NCI-H146 treated with DMSO at 0.1 percent for 48 hours (cell line): Measurements from ENCODE around the gene ATP2B1.
"Not testable (repeated sequence)": the region's sequence is repeated elsewhere in the genome, so short reads cannot be mapped to it uniquely, and the experiment has no call there.

Source experiments
- DNase-seq: peaks from one replicate; lab custom pipeline; 2025; ENCODE audit not compliant: unreplicated experiment; lab: John Stamatoyannopoulos, UW

Gene ATP2B1

DNA sequence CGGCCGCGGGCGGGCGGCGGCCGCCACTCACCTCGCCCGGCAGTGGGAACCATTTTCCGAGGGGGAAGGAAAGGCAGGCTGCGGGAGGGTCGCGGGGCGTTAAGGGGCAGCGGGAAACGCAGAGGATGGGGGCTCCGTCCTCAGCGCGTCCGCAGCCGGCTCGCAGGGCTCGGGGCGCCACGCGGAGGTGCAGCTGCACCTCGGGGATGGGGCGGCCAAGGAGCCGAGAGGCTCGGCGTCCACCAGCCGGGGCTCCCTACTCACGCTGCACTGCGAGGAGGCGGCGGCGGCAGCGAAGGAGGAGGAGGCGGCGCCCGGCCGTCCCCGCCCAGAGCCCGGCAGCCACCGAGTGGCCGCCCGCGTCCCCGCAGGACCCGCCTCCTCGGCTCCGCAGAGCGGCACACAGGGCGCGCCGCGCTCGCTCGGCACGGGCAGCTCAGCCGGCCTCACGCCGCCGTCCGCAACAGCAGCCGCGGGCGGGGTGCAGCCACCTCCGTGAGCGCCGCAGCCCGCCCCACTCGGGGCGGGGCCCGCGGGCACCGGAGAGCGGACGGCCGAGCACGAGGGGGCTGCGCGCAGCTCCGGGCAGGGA is at the start of gene ATP2B1:
ATP2B1 (minus strand) TSS at position 274 of the 592 bp plus-strand sequence. CDS start 52,952 bp downstream, outside the sequence.
- peak; percentile 74 for DNase-seq

DNA sequence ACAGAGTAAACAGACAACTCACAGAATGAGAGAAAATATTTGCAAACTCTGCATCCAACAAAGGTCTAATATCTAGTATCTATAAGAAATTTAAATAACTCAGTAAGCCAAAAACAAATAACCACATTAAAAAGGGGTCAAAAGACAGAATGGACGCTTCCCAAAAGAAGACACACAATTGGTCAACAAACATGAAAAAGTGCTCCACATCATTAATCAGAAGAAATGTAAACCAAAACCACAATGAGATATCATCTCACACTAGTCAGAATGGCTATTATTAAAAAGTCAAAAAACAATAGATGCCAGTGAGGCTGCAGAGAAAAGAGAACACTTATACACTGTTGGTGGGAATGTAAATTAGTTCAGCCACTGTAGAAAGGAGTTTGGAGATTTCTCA is 49.3 kb upstream of the ATP2B1 start:
- DNase-seq, result not testable (repeated sequence)

DNA sequence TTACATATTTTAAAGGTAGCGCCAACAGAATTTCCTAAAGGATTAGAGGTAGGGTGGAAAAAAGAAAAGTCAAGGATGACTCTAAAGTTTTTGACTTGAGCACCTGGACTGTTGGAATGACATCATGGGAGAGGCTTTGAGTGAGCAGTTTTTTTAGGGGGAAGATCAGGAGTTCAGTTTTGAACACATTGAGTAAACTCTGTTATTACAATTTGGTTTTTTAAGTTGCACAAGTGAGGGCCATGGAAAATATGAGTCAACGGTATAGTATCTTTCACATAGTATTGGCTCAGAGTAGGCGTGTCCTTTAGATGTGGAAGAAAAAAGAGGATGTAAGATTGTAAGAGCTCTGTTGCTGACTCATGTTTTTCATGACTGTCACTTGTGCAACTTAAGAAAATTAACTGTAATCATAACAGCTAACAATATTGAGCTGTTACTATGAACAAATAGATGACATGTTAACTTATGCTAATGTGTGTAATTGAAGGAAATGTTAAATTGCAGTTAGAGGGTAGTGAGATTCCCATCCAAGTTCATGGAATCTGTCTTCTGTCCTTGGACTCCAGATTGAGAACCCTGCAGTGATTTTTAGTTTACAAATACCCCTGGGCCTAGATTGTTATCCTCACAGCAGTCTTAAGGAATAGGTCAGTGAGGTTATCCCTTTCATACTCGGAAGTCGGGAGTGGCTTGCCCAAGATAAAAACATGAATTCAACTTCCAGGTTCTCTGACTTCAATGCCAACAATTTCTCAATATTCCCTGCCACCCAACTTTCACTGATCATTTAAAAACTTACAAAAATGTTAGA is 48.2 kb upstream of the ATP2B1 start:
- DNase-seq, result no peak

DNA sequence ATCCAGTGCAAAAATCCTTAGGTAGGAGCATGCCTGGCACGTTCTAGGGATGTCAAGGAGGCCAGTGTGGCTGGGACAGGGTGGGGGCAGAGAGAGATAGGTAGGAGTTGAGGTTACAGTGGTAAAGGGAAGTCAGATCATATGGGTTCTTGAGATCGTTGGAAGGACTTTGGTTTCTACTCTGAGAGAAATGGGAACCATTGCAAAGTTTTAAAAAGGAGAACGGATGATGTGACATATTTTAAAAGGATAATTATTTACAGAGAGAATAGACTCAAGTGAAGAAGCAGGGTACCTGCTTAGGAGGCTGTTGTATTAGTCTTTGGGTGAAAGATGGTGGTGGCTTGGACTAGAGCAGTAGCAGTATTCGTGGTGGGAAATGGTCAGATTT is 47.6 kb upstream of the ATP2B1 start:
- DNase-seq, result no peak

DNA sequence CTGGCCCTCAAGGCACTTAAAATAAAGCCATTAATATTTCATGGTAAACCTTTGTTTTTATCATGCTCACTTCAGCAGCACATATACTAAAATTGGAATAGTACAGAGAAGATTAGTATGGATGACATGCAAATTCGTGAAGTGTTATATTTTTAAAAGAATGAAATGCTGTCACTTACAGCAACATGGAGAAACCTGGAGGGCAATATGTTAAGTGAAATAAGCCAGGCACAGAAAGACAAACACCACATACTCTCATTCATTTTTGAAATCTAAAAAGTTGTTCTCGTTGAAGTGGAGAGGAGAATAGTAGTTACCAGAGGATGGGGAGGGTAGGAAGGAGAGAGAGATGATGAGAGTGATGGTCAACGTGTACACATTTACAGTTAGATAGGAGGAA is 45.4 kb upstream of the ATP2B1 start:
- no peak for DNase-seq

DNA sequence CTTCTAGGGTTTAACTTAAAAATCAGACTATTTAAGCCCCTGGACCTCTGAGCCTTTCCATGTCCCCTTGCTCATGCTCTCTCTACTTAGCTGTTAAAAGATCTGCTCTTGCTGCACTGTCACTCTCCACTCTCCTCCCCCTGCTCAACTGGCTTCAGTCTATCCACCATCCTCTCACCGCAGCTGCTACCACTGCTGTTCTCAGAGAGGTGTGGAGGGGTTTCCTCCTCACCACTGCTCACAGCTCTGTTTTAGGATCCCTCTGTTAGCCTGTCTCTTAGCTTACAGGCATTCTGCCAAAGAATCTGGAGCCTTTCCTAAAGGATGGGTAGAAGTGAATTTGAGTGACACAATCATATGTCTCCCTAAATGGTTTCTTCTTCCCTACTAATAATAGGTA is 43.7 kb upstream of the ATP2B1 start:
- DNase-seq, result no peak

DNA sequence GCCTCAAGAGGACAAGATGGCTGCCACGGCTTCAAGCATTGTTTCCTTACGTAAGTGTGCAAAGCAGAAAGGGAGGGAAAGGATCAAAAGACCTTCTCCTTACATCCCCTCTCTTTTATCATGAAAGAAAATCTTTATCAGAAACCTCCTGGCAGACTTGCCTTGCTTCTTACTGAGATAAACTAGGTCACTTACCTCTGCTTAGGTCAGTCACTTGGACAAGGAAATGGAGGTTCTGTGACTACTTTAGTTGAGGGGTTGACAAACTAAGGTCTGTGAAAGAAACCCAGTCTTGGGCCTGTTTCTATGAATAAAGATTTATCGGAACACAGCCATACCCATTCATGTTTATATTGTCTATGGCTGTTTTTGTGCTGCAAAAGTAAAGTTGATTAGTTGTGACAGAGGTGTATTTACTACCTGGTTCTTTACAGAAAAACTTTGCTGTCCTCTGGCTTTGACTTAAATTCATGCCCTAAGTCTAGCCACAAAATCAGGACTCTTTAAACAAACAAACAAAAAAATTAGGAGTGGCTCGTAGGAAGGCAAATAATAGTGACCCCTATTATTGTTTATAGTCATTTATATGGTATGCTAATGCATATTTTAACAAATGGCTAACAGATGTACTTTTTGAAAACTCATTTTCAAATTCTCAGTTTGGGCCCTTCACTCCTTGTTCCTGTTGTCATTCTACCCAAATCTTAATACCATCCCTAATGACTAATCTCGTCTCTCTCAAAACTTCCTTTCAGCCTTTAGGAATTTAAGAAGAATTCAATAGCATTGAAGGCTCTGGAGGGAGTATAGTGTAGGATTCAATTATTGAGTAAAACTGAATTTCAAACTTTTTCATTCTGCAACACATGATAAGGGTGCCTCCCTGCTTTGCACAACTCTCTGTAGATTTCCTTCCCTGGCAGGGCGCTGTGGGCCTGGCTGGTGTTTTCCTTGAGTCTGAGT is 42.0 kb upstream of the ATP2B1 start:
- DNase-seq, result no peak

DNA sequence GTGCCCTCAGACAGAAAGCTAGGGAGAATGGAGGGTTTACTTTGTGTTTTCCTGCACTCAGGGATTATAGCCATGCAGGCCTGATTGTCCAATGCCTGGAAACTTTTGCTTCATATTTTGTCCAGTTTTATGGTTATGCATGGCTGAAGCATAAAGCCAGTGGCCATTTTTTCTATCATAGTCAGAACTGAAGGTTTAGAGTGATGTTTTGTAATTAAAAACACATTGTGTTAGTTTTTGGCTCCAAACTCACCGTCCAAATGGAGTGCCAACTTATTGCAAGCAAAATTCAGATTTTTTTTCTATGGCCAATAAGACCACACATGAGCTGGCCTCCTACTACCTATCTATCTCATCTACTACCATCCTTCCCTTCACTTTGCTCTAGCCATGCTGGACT is 40.2 kb upstream of the ATP2B1 start:
- DNase-seq, result no peak

DNA sequence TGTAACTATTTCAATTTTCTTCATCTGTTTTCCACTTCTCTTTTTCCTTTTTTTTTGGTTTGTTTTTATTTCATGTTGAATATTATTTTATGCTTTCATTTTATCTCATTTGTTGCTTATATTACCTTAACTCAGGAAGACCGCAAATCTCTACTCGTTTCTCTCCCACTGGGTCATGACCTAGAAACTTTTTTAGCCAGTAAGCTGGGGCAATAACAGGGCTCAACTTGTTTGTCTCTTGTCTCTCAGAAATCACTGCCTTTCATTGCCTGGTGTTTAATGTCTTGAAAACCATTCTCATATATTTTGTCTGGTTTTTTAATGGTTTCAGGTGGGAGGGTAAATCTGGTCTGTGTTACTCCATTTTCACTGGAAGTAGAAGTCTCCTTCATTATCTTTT is 36.6 kb upstream of the ATP2B1 start:
- no peak for DNase-seq

DNA sequence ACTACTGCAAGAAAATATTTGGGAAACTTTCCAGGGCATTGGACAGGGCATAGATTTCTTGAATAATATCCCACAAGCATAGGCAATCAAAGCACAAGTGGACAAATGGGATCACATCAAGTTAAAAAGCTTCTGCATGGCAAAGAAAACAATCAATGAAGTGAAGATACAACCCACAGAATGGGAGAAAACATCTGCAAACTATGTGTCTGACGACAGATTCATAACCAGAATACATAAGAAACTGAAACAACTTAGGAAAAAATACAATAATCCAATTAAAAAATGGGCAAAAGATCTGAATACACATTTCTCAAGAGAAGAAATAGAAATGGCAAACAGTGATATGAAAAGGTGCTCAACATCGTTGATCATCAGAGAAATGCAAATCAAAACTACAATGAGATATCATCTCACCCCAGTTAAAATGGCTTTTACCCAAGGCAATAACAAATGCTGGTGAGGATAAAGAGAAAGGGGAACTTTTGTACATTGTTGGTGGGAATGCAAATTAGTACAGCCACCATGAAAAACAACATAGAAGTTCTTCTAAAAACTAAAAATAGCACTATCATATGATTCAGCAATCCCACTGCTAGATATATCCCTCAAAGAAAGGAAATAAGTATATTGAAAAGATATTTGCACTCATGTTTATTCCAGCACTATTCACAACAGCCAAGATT is 33.8 kb upstream of the ATP2B1 start:
- DNase-seq, result no peak

DNA sequence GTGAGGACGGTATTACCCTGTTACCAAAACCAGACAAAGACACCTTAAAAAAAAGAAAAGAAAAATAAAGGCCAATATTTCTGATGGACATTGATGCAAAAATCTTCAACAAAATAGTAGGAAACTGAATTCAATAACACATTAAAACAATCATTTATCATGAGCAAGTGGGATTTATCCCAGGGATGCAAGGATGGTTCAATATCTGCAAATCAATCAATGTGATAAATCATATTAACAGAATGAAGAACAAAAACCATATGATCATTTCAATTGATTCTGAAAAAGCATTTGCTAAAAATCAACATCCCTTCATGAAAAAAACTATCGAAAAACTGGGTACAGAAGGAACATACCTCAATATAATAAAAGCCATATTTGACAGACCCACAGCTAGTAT is 32.3 kb upstream of the ATP2B1 start:
- no peak for DNase-seq

DNA sequence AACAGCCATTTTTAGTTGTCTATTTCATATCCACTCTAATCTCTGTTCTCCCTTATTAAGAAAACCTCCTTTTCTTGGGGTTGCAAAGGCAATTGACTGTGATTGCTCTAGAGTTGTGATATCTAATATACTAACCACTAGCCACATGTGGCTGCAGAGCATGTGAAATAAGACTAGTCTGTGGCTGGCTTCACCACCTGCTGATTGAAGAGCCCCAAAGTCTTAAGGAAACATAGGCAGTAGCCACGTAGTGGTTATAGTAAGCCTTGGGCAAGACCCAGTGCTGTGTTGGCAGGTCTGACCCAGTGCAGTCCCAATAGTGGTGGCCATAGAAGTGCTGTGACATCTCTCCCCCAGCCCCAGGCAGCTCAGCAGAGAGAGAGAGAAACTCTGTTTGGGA is 28.4 kb upstream of the ATP2B1 start:
- no peak for DNase-seq

DNA sequence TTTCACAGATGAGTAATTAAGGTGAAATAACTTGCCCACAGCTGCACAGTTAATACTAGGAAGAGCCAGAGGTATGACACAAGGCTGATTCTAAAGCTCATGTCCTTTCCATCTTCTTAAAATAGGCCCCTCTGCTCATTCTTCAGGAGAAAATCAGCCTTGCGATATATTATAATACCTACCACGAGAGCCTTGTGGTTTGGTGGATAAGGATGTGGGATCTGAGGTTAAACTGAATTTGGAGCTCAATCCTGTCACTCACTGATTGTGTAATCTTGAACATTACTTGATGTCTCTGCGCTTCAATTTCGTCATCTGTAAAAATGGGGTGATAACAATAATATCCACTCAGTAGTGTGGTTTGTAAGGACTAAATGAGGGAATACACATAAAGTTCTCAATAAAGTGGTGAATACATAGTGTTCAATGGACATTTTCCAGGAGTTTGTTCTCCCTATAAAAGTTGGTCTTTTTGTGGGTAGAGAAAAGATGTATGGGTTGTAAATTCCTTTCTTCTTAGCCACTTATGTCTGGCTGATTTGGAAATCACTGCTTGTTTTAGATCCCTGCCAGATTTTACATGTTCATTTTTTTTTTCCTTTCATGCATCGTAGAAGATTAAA is 25.1 kb upstream of the ATP2B1 start:
- DNase-seq, result no peak

DNA sequence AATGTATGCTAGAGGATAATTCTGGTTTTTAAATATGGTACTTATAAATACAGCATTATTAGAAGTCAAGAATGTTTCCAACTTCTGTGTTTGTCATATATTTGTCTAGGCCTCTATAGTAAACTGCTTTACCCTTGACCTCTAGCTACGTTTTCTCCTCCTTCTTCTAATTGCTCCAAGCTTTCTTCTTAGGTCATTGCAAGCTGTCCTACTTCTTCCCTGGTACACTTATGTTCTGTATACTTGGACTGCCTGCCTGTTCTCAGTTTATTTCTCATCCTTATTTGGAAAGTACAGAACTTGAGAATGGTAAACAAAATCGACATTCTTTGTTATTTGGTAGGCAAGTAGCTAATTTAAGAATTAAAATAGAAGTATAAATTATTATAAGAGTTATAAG is 23.9 kb upstream of the ATP2B1 start:
- DNase-seq, result no peak

DNA sequence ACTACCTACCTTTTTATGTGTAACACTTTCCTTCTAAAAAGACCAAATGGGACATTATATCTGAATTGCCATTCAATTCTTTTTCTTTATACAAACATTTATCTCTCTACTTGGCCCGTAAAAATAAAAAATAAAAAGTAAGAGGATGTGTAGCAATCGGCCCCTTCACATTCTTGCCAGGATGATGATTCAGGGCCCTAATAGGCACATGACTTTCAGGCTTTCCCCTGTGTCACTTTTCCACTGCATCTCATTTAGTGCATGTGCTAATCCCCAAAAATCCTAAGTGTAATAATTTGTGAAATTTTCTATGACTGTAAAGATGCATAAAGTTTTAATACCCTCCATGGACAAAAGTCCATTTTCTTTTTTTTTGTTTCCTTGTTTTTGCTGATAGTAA is 23.0 kb upstream of the ATP2B1 start:
- DNase-seq, result no peak

DNA sequence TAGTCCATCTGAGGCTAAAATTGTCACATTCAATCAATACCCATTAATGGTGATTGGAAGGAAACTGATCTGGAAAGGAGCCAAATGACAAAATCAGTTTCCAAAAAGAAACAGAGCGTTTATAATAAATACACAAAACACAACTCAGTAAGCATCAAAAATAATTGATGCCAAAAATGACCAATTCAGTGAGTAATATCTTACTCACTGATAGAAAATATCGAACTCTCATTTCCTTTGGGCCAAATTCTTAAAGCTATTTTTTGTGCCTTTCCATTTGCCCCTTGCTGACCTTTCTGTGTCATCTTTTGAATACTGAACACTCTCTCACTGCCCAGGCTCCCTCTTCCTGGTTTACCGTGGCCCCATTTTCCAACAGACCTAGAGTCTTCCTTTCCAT is 22.5 kb upstream of the ATP2B1 start:
- DNase-seq, result no peak

DNA sequence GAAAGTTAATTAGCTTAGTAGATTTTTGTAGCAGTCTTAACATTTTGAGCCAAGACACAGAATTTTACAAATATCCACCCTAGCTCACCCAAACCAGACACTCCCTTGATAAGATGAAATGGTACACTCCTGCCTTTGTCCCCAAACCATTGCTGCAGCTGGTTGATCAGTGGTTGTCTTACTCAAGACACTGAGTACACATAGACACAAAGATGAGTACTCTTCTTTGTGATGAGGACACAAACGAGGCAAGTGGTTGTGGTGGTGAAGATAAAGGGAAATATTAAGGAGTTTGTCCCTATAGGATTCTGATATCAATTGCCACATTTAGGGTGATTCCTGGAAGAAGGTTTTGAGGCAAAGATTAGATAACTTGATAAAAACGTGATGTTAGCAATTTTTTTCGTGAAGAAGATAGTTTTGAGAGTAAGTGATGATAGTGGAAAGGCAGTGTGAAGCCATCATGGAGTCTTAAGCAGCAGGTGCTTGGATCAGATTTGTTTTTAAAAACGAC is 21.4 kb upstream of the ATP2B1 start:
- DNase-seq, result no peak

DNA sequence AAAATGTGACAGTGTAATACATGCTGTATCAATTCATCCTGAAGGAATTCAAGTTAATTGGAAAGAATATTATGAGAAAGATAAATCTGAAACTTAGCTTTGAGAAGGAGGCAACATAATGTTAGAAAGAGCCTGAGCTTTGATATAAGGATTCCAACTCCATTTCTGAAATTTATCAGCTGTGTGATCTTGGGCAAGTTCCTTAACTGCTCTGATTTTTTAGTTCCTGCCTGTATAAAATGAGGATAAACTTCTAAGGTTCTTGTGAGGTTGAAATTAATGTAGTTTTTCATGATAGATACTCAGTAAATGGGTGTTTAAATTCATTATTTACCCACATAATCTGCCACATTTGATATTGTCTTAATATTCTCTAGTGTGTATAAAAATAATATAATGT is 14.6 kb upstream of the ATP2B1 start:
- DNase-seq, result no peak

DNA sequence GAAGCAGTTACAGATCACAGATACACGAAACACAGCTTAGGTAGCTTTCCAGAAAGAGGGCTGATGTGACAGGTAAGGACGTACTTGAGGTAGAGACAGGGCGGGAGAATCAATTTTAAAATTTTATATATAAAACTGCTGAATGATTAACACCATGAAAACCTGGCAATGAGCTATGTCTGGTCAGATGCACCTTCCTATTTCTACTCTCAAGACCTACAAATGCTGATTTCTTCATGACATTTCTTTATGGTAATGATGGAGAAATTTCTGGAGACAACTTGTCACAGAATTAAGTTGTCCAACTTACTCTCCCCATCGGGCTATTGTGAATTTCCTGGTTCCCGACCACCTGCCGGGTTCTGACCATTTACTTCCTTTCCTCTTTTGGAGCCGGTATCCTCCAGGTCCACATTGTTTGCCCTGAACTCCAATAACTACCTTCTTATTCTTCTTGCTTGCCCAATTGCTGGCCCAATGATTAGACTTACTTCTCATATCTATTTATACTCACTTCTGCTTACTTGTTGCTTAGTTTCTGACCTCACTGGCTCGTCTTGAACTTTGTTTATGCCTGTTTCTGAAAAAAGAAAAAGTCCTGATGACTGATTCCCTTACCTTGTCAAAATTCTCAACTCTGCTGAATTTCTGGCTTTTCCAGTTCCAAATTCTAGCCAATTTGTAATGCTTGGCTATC is 12.8 kb upstream of the ATP2B1 start:
- no peak for DNase-seq
